SHP77 treated with DMSO at 0.1 percent for 48 hours (cell line): ENCODE measurements around the gene HBZ.
A peak's percentile ranks its signal among the peaks of the same experiment; 100 is the strongest.
"Not testable (repeated sequence)": the region's sequence is repeated elsewhere in the genome, so short reads cannot be mapped to it uniquely, and the experiment has no call there.

ENCODE experiments used
- DNase-seq: peaks from one replicate; lab custom pipeline; 2025; lab: John Stamatoyannopoulos, UW

The HBZ gene

DNA sequence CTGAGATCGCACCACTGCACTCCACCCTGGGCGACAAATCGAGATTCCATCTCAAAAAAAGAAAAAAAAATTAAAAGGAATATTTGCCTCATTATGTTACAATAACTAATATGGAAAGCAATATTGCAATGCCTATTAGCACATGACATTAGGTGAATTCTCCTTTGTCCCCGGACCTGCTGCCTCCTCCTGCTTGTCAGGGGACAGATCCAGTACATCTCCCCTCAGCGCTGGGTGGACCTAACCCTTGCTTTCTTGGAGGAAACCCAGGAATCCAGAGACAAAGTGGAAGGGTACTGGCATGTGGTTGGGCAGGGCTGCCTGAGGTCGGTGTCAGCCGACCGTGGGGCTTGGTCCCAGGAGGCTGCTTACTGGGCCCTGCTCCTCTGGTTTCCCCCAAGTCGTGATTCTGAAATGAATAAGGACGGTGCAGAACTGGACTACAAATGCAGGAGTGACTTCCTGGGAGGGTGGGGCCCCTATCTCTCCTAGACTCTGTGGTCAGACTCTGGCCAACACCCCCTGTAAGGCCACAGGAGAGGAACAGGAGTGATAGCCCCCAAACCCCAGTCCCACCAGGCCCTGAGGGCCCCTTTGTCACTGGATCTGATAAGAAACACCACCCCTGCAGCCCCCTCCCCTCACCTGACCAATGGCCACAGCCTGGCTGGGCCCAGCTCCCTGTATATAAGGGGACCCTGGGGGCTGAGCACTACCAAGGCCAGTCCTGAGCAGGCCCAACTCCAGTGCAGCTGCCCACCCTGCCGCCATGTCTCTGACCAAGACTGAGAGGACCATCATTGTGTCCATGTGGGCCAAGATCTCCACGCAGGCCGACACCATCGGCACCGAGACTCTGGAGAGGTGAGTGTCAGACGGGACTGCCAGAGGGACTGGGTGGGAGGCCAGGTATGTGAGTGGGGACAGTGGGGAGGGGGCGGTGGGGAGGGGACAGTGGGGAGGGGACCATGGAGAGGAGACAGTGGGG lies at the start of gene HBZ:
Gene HBZ, plus strand, starts transcription at position 504 of the 988 bp plus-strand sequence. Its CDS starts 266 bp downstream, at position 770.
- DNase-seq = no peak

DNA sequence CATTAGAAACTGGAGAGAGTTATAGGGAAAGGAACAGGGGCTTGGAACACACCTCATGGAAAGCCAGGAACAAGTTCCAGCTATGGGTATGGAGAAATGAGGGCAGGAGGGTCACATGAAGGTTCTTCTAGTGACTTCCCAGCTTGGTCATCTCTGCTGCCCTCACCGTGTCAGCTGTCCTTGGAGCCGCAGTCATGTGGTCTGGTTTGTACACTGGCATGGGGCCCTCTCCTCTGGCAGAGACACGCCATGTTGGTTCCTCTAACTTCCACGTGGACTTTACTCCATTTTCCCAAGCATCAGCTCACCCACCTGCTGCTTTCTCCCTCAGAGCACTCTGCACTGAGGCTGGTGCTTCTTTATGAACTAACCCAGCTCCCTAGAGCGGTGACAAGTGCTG lies 48.1 kb upstream of the HBZ start:
- no peak for DNase-seq

DNA sequence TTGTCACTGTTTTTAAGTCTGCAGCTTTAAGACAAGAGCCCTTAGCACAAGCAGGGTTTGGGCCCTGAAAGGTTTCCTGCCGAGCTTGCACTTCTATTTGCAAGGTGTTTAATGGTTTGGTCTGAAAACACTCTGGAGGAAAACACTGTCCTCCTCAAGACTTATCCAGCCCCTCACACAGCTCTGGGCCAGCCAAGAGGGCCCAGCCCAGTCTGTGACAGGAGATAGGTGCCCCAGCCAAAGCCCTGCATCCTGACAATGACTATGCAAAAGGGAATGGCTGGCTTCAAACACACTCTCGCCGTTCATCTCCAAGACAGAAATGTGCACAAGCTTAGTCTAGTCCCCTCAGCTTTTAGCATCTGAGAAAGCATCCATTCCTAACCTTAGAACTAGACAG lies 47.5 kb upstream of the HBZ start:
- DNase-seq = no peak

GRCh38 chr16:105521-105920 lies 46.9 kb upstream of the HBZ start:
- no peak for DNase-seq

- DNase-seq = peak; percentile 47
These were observed 45.7 kb upstream of the HBZ start for GRCh38 chr16:106623-107324.

DNA sequence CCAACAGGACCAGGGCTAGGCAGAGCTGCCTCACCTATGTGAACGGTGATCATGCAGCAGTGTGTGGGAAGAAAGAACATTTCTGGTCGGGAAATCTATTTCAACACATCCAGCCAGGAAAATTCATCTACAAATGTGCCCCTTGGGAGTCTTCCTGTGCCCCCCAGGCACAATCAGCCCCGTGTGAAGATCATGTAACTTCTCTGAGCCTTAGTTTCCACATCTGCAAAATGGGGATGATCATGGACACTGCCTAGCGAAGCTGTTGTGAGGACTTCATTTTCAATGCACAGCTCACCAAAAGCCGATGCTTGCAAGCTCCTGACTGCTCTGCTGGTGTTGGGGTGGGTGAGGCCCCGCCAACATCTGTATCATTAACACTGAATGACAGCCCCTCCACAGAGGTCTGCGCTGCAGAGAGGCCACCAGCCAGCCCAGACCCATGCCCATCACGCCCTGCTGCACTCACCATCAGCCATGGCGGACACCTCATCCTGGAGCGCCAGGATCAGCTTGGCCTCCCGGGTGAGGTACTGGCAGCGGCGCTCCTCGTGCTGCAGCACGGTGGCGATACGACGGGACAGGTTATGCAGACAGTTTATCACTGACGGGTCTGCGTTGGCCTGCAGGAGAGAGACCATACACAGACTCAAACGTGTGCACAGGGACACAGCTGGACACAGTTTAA lies 40.1 kb upstream of the HBZ start:
- DNase-seq = no peak

DNA sequence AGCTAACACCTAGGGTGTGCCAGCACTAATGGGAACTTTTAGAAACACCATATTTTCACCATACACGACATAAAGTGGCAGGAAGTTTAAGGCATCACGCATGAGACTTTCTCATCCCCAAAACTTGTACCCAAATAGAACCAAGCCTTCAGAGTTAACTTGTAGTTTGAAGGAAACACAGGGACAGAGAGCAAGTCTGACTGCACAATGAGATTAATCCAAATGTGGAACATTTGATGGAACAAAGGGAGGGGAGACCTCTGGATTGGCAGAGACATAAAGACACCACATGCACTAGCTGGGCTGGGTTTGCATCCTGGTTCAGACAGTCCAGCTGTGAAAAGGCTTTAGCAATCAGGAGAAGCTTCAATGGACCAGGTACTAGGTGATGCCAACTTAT lies 38.1 kb upstream of the HBZ start:
- DNase-seq = no peak

GRCh38 chr16:116015-116414 lies 36.4 kb upstream of the HBZ start:
- DNase-seq = no peak

GRCh38 chr16:117379-118365 lies 34.8 kb upstream of the HBZ start:
- DNase-seq = peak; percentile 47

- no peak for DNase-seq
These were observed 33.6 kb upstream of the HBZ start for GRCh38 chr16:118857-119256.

DNA sequence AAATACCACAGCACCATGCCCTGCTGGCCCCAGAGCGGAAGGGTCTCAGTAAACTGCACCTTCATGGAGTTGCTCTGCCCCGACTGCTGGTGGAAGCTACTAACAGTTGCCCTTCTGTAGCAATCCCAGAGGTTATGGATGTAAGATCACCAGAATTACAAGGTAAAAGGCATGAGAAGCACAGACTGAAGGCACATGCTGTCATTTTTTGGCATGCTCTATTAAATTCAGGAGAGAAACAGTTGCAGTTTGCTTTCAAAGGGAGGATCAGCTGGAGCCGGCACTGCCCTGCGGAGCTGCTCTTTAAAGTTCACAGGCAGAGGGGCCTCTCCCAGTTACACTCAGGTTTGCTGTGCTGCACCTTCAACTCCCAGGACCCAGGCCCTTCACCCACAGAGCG lies 33.1 kb upstream of the HBZ start:
- no peak for DNase-seq

DNA sequence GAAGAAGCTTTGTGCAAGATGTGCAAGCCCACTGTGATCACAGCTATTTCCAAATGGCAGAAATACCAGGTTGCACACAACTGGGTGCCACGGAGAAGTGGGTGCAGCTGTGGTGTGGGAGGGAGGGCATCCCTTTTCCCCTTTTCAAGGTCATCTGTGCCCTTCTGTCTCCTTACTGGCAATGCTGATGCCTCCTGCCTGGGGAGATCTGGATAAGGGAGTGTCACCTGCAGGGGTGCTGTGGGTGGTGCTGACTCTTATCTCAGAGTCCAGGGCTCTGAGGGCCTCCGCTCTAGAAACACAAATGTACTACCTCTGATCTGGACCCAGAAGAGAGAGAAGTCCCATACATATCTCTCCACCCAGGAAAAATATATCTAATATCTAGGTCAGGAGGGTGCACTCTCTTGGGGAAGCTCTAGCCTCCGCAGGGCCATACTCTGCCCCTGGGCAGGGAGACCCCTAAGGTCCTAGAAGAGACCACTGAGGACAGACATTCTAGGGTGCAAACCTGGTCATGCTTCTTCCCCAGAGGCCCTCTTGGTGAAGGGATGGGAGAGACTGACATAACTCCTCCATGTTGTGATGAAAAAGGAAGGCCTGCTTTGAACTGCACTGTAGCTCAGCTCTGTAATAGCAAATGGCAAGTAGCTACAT lies 32.5 kb upstream of the HBZ start:
- DNase-seq = no peak

- no peak for DNase-seq
These were observed 31.7 kb upstream of the HBZ start for GRCh38 chr16:120756-121155.

GRCh38 chr16:122361-122760 lies 30.1 kb upstream of the HBZ start:
- DNase-seq = no peak

DNA sequence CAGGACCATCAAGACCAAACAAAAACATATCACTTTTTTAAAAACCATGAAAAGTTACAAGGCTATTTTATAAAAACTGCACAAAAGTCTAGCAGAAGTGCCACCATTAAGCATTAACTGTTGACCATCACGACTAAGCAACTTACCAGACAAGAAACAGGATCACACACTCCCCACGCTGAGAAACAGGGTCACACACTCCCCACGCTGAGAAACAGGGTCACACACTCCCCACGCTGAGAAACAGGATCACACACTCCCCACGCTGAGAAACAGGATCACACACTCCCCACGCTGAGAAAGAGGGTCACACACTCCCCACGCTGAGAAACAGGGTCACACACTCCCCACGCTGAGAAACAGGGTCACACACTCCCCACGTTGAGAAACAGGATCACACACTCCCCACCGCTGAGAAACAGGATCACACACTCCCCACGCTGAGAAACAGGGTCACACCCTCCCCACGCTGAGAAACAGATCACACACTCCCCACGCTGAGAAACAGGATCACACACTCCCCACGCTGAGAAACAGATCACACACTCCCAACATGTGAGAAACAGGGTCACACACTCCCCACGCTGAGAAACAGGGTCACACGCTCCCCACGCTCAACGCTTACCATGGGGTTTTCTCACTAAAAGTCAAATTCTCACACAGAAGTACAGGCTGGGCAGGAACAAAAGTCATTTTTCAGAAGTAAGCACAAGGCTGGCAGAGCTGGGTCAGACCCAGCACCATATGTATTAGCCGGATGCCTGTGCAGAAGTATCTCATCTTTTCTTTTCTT lies 28.7 kb upstream of the HBZ start:
- DNase-seq = not testable (repeated sequence)

GRCh38 chr16:125011-125410 lies 27.4 kb upstream of the HBZ start:
- no peak for DNase-seq

- DNase-seq = no peak
These were observed 23.4 kb upstream of the HBZ start for GRCh38 chr16:129075-129474.

- no peak for DNase-seq
These were observed 21.8 kb upstream of the HBZ start for GRCh38 chr16:130533-131173.

GRCh38 chr16:132120-132519 lies 20.3 kb upstream of the HBZ start:
- no peak for DNase-seq
